Caco-2 (cell line): ENCODE results near the gene TCAP. TPM values are rescaled to one million over a fixed set of nuclear protein-coding genes. Genes with fewer than 3 reads are reported as not detected.

Experiments used
- BruUV-seq: library from RNA; stranded (reverse); fragments of 400-500 nt; replicated peaks from 2 replicates; lab custom pipeline; 2021; lab: Mats Ljungman, UMichigan
- CTCF ChIA-PET: fragments of 300-600 bp; sonication (Branson Sonifier 250); formaldehyde crosslinking; loops from one replicate; lab custom pipeline; 2022; ENCODE audit warnings: antibody characterized with exemption; lab: Charles Lee
- POLR2A ChIA-PET: fragments of 300-600 bp; sonication (Branson Sonifier 250); formaldehyde crosslinking; loops from one replicate; lab custom pipeline; 2022; ENCODE audit warnings: antibody characterized with exemption; lab: Charles Lee
- DNase-seq, 2 experiments: peaks; one replicate each; pipeline versions ENCODE4 v3.0.0 to v3.0.0-alpha.2; 2020 to 2022
- H3K27me3 ChIP-seq: replicated peaks from 2 replicates; pipeline ENCODE4 v1.6.0; 2011; ENCODE audit warnings: low read length; ENCODE audit not compliant: control insufficient read depth, insufficient read depth
- H3K36me3 ChIP-seq: 2 replicates; pipeline ENCODE4 v1.5.1; 2011; ENCODE audit warnings: low read length; ENCODE audit not compliant: control insufficient read depth, insufficient read depth
- H3K4me1 ChIP-seq: fragments of 250-450 bp; sonication (Bioruptor Pico); 2 replicates; pipeline ENCODE4 v1.5.1; 2020; ENCODE audit warnings: mild to moderate bottlenecking
- H3K4me3 ChIP-seq: 2 replicates; pipeline ENCODE4 v1.5.1; 2011; ENCODE audit warnings: low read depth, mild to moderate bottlenecking, control low read depth, low read length
- H3K9me3 ChIP-seq: fragments of 250-450 bp; sonication (Bioruptor Pico); 2 replicates; pipeline ENCODE4 v1.5.1; 2020; ENCODE audit warnings: mild to moderate bottlenecking, moderate library complexity
- H3K27ac Mint-ChIP-seq: one replicate; pipeline ENCODE4 v1.8.0; 2022; ENCODE audit warnings: mixed read lengths; ENCODE audit not compliant: unreplicated experiment
- H3K27me3 Mint-ChIP-seq: one replicate; pipeline ENCODE4 v1.8.0; 2022; ENCODE audit warnings: mixed read lengths; ENCODE audit not compliant: insufficient read depth, unreplicated experiment
- H3K36me3 Mint-ChIP-seq: one replicate; pipeline ENCODE4 v1.8.0; 2022; ENCODE audit warnings: mild to moderate bottlenecking, mixed read lengths; ENCODE audit not compliant: insufficient read depth, unreplicated experiment
- H3K4me1 Mint-ChIP-seq: one replicate; pipeline ENCODE4 v1.8.0; 2022; ENCODE audit warnings: low read depth, mixed read lengths; ENCODE audit not compliant: unreplicated experiment
- H3K4me3 Mint-ChIP-seq: one replicate; pipeline ENCODE4 v1.8.0; 2022; ENCODE audit warnings: mild to moderate bottlenecking, moderate library complexity, mixed read lengths; ENCODE audit not compliant: unreplicated experiment
- H3K9me3 Mint-ChIP-seq: one replicate; pipeline ENCODE4 v1.8.0; 2022; ENCODE audit warnings: mixed read lengths; ENCODE audit not compliant: unreplicated experiment
- CTCF ChIP-seq, 2 experiments: fragments of 200-600 bp in 1 of 2; IDR thresholded peaks; 1 replicate in 1 of 2; 2 replicates in 1 of 2; pipeline versions ENCODE4 v1.5.1 to v1.8.0; 2011 to 2022; ENCODE audit warnings: antibody characterized with exemption in 1 of 2, control low read depth in 1 of 2, inconsistent platforms in 1 of 2, low read depth in 1 of 2, low read length in 1 of 2, mild to moderate bottlenecking in 1 of 2, moderate library complexity in 1 of 2; ENCODE audit not compliant: insufficient read depth in 1 of 2, severe bottlenecking in 1 of 2, unreplicated experiment in 1 of 2
- intact Hi-C: fragments of 100-400 bp; cut with micrococcal nuclease; formaldehyde crosslinking; loops from one replicate; pipeline ENCODE4 v1.10.0; 2022; ENCODE audit not compliant: unreplicated experiment
- total RNA-seq: library from RNA; stranded (reverse); gene quantifications from 2 replicates; pipeline ENCODE4 v1.2.3, GENCODE V29; 2022

TCAP gene
- total RNA-seq, 1 experiment from 2014 or later, result 1.6 TPM

GRCh38 chr17:39629898-39630297, 35.3 kb upstream of the TCAP start:
- Histone ChIP-seq H3K36me3 (no peaks in the 10 kb centered on the region), H3K4me3 (no peak overlapping the region), H3K4me1 (no peaks in the 10 kb centered on the region), H3K9me3 (no peaks in the 10 kb centered on the region), H3K27me3 (no peaks in the 10 kb centered on the region)
- ChIA-PET POLR2A (no interaction called here), CTCF (interaction anchor here (3.5 kb wide), 1 partner anchor 9 kb away, joined by 27 read pairs; no protein-coding TSS in a partner anchor)
- intact Hi-C loops, result no loop called here
- DNase-seq, result no peak
- H3K36me3 Mint-ChIP-seq, result no peaks in the 10 kb centered on the region
- no peak overlapping the region for H3K27ac Mint-ChIP-seq
- H3K4me1 Mint-ChIP-seq, result peaks cover 12% of the 10 kb centered on the region
- BruUV-seq, result no TSS peak
- no peak overlapping the region for H3K4me3 Mint-ChIP-seq
- H3K9me3 Mint-ChIP-seq, result no peaks in the 10 kb centered on the region
- TF ChIP-seq CTCF (IDR thresholded peaks at IDR 0.05; ENCODE audit: insufficient read depth in 1 of 2, low read depth in 1 of 2, low read length in 1 of 2, severe bottlenecking in 1 of 2, unreplicated experiment in 1 of 2), result no peak
- H3K27me3 Mint-ChIP-seq, result peaks cover 4% of the 10 kb centered on the region

GRCh38 chr17:39631403-39631802, 33.7 kb upstream of the TCAP start:
- H3K27me3 Mint-ChIP-seq, result peaks cover under 1% of the 10 kb centered on the region
- peaks cover 2% of the 10 kb centered on the region for H3K4me1 ChIP-seq
- no peaks in the 10 kb centered on the region for H3K9me3 Mint-ChIP-seq
- H3K27ac Mint-ChIP-seq, result no peak overlapping the region
- CTCF ChIA-PET, result interaction anchor here (0.6 to 3.5 kb wide), 5 partner anchors 8 to 89 kb away, joined by 3 to 27 read pairs (median 4); partner anchors contain the start of gene PNMT
- H3K4me3 Mint-ChIP-seq, result no peak overlapping the region
- no peak for DNase-seq
- no peak for TF ChIP-seq CTCF (IDR thresholded peaks at IDR 0.05; ENCODE audit: insufficient read depth in 1 of 2, low read depth in 1 of 2, low read length in 1 of 2, severe bottlenecking in 1 of 2, unreplicated experiment in 1 of 2)
- no peak overlapping the region for H3K4me3 ChIP-seq
- no peaks in the 10 kb centered on the region for H3K36me3 ChIP-seq
- H3K4me1 Mint-ChIP-seq, result peaks cover 12% of the 10 kb centered on the region
- no peaks in the 10 kb centered on the region for H3K27me3 ChIP-seq
- BruUV-seq, result no TSS peak
- H3K9me3 ChIP-seq, result no peaks in the 10 kb centered on the region
- intact Hi-C loops, result no loop called here
- H3K36me3 Mint-ChIP-seq, result no peaks in the 10 kb centered on the region
- POLR2A ChIA-PET, result no interaction called here

- H3K27me3 ChIP-seq, result no peaks in the 10 kb centered on the region
- no peaks in the 10 kb centered on the region for H3K36me3 Mint-ChIP-seq
- intact Hi-C loops, result no loop called here
- H3K4me1 Mint-ChIP-seq, result peaks cover 12% of the 10 kb centered on the region
- no peak for TF ChIP-seq CTCF (IDR thresholded peaks at IDR 0.05; ENCODE audit: insufficient read depth in 1 of 2, low read depth in 1 of 2, low read length in 1 of 2, severe bottlenecking in 1 of 2, unreplicated experiment in 1 of 2)
- H3K4me3 Mint-ChIP-seq, result no peak overlapping the region
- no peak overlapping the region for H3K27ac Mint-ChIP-seq
- ChIA-PET CTCF (interaction anchor here (1.0 to 3.5 kb wide), 4 partner anchors 9 to 36 kb away, joined by 3 to 27 read pairs (median 4); partner anchors contain the start of gene PNMT), POLR2A (no interaction called here)
- DNase-seq, result no peak
- H3K27me3 Mint-ChIP-seq, result no peaks in the 10 kb centered on the region
- H3K36me3 ChIP-seq, result no peaks in the 10 kb centered on the region
- H3K9me3 ChIP-seq, result no peaks in the 10 kb centered on the region
- no peaks in the 10 kb centered on the region for H3K9me3 Mint-ChIP-seq
- no peak overlapping the region for H3K4me3 ChIP-seq
- peaks cover 5% of the 10 kb centered on the region for H3K4me1 ChIP-seq
- BruUV-seq, result no TSS peak
Observed at GRCh38 chr17:39632153-39632941, 32.8 kb upstream of the TCAP start.
